GM18498 (cell line): ENCODE results near the gene DNAH17.

Experiments
- ATAC-seq: cut with Tn5 transposase; IDR thresholded peaks from one replicate; pipeline ENCODE4 v1.9.1; 2021; ENCODE audit warnings: mild to moderate bottlenecking, moderate library complexity; ENCODE audit not compliant: unreplicated experiment

Gene DNAH17

GRCh38 chr17:78499715-78500540 lies 77.3 kb downstream of the DNAH17 start:
- no peak for ATAC-seq

GRCh38 chr17:78498848-78499247 lies 78.3 kb downstream of the DNAH17 start:
- no peak for ATAC-seq

GRCh38 chr17:78497115-78497540 lies 80.1 kb downstream of the DNAH17 start:
- no peak for ATAC-seq

GRCh38 chr17:78496311-78496710 lies 80.9 kb downstream of the DNAH17 start:
- no peak for ATAC-seq

- no peak for ATAC-seq
These were observed 81.6 kb downstream of the DNAH17 start for GRCh38 chr17:78495634-78496033.

GRCh38 chr17:78494696-78495330 lies 82.4 kb downstream of the DNAH17 start:
- no peak for ATAC-seq

GRCh38 chr17:78493853-78494695 lies 83.1 kb downstream of the DNAH17 start:
- no peak for ATAC-seq

GRCh38 chr17:78493450-78493849 lies 83.7 kb downstream of the DNAH17 start:
- no peak for ATAC-seq

- no peak for ATAC-seq
These were observed 84.9 kb downstream of the DNAH17 start for GRCh38 chr17:78492116-78492799.

GRCh38 chr17:78491236-78492115 lies 85.7 kb downstream of the DNAH17 start:
- no peak for ATAC-seq

GRCh38 chr17:78490673-78491072 lies 86.5 kb downstream of the DNAH17 start:
- ATAC-seq = no peak

GRCh38 chr17:78490156-78490555 lies 87.0 kb downstream of the DNAH17 start:
- no peak for ATAC-seq

GRCh38 chr17:78488867-78489634 lies 88.1 kb downstream of the DNAH17 start:
- ATAC-seq = no peak

- ATAC-seq = no peak
These were observed 89.0 kb downstream of the DNAH17 start for GRCh38 chr17:78488156-78488555.

GRCh38 chr17:78486946-78487680 lies 90.1 kb downstream of the DNAH17 start:
- ATAC-seq = no peak

GRCh38 chr17:78486228-78486802 lies 90.9 kb downstream of the DNAH17 start:
- no peak for ATAC-seq

- ATAC-seq = no peak
These were observed 91.7 kb downstream of the DNAH17 start for GRCh38 chr17:78485290-78486168.
